Measurements from ENCODE around the gene CALCR.
"Not testable (repeated sequence)": the region's sequence is repeated elsewhere in the genome, so short reads cannot be mapped to it uniquely, and the experiment has no call there.

CALCR gene

GRCh38 chr7:93594250-93594649, 19.7 kb upstream of the CALCR start:
- DNase-seq (ENCODE audit: low read depth), result no peak
- TF ChIP-seq, protein P1, sequence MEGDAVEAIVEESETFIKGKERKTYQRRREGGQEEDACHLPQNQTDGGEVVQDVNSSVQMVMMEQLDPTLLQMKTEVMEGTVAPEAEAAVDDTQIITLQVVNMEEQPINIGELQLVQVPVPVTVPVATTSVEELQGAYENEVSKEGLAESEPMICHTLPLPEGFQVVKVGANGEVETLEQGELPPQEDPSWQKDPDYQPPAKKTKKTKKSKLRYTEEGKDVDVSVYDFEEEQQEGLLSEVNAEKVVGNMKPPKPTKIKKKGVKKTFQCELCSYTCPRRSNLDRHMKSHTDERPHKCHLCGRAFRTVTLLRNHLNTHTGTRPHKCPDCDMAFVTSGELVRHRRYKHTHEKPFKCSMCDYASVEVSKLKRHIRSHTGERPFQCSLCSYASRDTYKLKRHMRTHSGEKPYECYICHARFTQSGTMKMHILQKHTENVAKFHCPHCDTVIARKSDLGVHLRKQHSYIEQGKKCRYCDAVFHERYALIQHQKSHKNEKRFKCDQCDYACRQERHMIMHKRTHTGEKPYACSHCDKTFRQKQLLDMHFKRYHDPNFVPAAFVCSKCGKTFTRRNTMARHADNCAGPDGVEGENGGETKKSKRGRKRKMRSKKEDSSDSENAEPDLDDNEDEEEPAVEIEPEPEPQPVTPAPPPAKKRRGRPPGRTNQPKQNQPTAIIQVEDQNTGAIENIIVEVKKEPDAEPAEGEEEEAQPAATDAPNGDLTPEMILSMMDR (IDR thresholded peaks at IDR 0.05; ENCODE audit: low read length, missing control alignments), result no peak
- H3K4me3 ChIP-seq (replicated peaks; ENCODE audit: low read depth, low read length), result no peak overlapping the region

- H3K4me3 ChIP-seq (replicated peaks; ENCODE audit: low read depth, low read length), result no peak overlapping the region
- TF ChIP-seq, protein P1 (IDR thresholded peaks at IDR 0.05; ENCODE audit: low read length, missing control alignments), result no peak
- no peak for DNase-seq (ENCODE audit: low read depth)
Observed at GRCh38 chr7:93592588-93593266, 18.2 kb upstream of the CALCR start.

GRCh38 chr7:93591224-93592050, 16.9 kb upstream of the CALCR start:
- DNase-seq (ENCODE audit: low read depth); H3K4me3 ChIP-seq (replicated peaks; ENCODE audit: low read depth, low read length): not testable (repeated sequence)

GRCh38 chr7:93586479-93586865, 11.9 kb upstream of the CALCR start:
- DNase-seq (ENCODE audit: low read depth); H3K4me3 ChIP-seq (replicated peaks; ENCODE audit: low read depth, low read length): not testable (repeated sequence)

GRCh38 chr7:93585694-93586478, 11.4 kb upstream of the CALCR start:
- not testable (repeated sequence) for DNase-seq (ENCODE audit: low read depth); H3K4me3 ChIP-seq (replicated peaks; ENCODE audit: low read depth, low read length)

- no peak overlapping the region for H3K4me3 ChIP-seq (replicated peaks; ENCODE audit: low read depth, low read length)
- no peak for DNase-seq (ENCODE audit: low read depth)
- TF ChIP-seq, protein P1 (IDR thresholded peaks at IDR 0.05; ENCODE audit: low read length, missing control alignments), result no peak
Observed at GRCh38 chr7:93579431-93579830, 4.9 kb upstream of the CALCR start.

- DNase-seq (ENCODE audit: low read depth), result no peak
- H3K4me3 ChIP-seq (replicated peaks; ENCODE audit: low read depth, low read length), result no peak overlapping the region
- TF ChIP-seq, protein P1 (IDR thresholded peaks at IDR 0.05; ENCODE audit: low read length, missing control alignments), result no peak
Observed at GRCh38 chr7:93578762-93579161, 4.2 kb upstream of the CALCR start.

GRCh38 chr7:93575555-93576399, 1.3 kb upstream of the CALCR start:
- TF ChIP-seq, protein P1 (IDR thresholded peaks at IDR 0.05; ENCODE audit: low read length, missing control alignments), result no peak
- no peak overlapping the region for H3K4me3 ChIP-seq (replicated peaks; ENCODE audit: low read depth, low read length)
- DNase-seq (ENCODE audit: low read depth), result no peak
